ENCODE measurements around the gene COL27A1.

DNA sequence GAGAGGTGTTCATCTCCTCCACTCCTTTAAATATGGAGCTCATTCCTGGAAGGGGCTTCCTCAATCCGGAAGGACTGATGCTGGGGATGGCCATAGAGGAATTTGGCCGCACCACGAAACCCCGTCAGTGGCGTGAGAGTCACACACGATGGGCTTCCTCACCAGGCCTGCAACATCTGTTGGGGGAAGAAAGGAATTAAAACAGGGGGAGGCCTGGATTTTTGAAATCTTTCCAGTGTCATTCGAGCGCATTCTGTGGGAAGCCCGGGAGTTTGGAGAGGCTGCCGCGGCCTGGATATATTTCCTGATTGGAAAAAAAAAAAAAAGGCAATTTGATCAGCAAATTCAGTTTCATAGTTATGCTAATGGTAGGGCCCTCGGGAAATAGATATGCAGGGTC is 91.2 kb downstream of the COL27A1 start:
- TF ChIP-seq POLR2AphosphoS5 (IDR thresholded peaks at IDR 0.05) = no peak
- TF ChIP-seq, protein P1, sequence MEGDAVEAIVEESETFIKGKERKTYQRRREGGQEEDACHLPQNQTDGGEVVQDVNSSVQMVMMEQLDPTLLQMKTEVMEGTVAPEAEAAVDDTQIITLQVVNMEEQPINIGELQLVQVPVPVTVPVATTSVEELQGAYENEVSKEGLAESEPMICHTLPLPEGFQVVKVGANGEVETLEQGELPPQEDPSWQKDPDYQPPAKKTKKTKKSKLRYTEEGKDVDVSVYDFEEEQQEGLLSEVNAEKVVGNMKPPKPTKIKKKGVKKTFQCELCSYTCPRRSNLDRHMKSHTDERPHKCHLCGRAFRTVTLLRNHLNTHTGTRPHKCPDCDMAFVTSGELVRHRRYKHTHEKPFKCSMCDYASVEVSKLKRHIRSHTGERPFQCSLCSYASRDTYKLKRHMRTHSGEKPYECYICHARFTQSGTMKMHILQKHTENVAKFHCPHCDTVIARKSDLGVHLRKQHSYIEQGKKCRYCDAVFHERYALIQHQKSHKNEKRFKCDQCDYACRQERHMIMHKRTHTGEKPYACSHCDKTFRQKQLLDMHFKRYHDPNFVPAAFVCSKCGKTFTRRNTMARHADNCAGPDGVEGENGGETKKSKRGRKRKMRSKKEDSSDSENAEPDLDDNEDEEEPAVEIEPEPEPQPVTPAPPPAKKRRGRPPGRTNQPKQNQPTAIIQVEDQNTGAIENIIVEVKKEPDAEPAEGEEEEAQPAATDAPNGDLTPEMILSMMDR (IDR thresholded peaks at IDR 0.05) = no peak

All from transverse colon (tissue), 4 donors.